ENCODE measurements around the gene PPP3R2.
"Not testable (repeated sequence)": the region's sequence is repeated elsewhere in the genome, so short reads cannot be mapped to it uniquely, and the experiment has no call there.

The PPP3R2 gene

GRCh38 chr9:101594796-101595195 is at the start of gene PPP3R2:
Gene PPP3R2 (minus strand): TSS chr9:101594969. CDS start chr9:101594921, 48 bp downstream.
- no peak for DNase-seq

GRCh38 chr9:101639785-101640665 is 45.3 kb upstream of the PPP3R2 start:
- no peak for DNase-seq

GRCh38 chr9:101639311-101639710 is 44.5 kb upstream of the PPP3R2 start:
- no peak for DNase-seq

GRCh38 chr9:101636247-101636646 is 41.5 kb upstream of the PPP3R2 start:
- no peak for DNase-seq

- DNase-seq, result no peak
Measured at GRCh38 chr9:101635473-101635872, 40.7 kb upstream of the PPP3R2 start.

- no peak for DNase-seq
Measured at GRCh38 chr9:101634741-101635409, 40.1 kb upstream of the PPP3R2 start.

- no peak for DNase-seq
Measured at GRCh38 chr9:101632611-101633010, 37.8 kb upstream of the PPP3R2 start.

- DNase-seq, result no peak
Measured at GRCh38 chr9:101631892-101632291, 37.1 kb upstream of the PPP3R2 start.

GRCh38 chr9:101629636-101630035 is 34.9 kb upstream of the PPP3R2 start:
- no peak for DNase-seq

GRCh38 chr9:101628173-101628572 is 33.4 kb upstream of the PPP3R2 start:
- no peak for DNase-seq

- DNase-seq, result no peak
Measured at GRCh38 chr9:101626295-101626694, 31.5 kb upstream of the PPP3R2 start.

GRCh38 chr9:101625876-101626275 is 31.1 kb upstream of the PPP3R2 start:
- no peak for DNase-seq

- no peak for DNase-seq
Measured at GRCh38 chr9:101620452-101620851, 25.7 kb upstream of the PPP3R2 start.

- no peak for DNase-seq
Measured at GRCh38 chr9:101618698-101619097, 23.9 kb upstream of the PPP3R2 start.

GRCh38 chr9:101605547-101605946 is 10.8 kb upstream of the PPP3R2 start:
- DNase-seq, result no peak

- DNase-seq, result no peak
Measured at GRCh38 chr9:101604296-101604695, 9.5 kb upstream of the PPP3R2 start.

- peak; percentile 71 for DNase-seq
Measured at GRCh38 chr9:101601904-101602765, 7.4 kb upstream of the PPP3R2 start.

GRCh38 chr9:101593345-101593744 is 1.4 kb downstream of the PPP3R2 start:
- DNase-seq, result no peak

- no peak for DNase-seq
Measured at GRCh38 chr9:101592788-101593187, 2.0 kb downstream of the PPP3R2 start.

GRCh38 chr9:101591787-101592446 is 2.9 kb downstream of the PPP3R2 start:
- no peak for DNase-seq

- no peak for DNase-seq
Measured at GRCh38 chr9:101590901-101591300, 3.9 kb downstream of the PPP3R2 start.

- DNase-seq, result not testable (repeated sequence)
Measured at GRCh38 chr9:101590074-101590473, 4.7 kb downstream of the PPP3R2 start.

Measured in NCI-H1092 treated with DMSO at 0.1 percent for 48 hours (cell line).